Measurements from ENCODE around the gene C5orf58.

DNA sequence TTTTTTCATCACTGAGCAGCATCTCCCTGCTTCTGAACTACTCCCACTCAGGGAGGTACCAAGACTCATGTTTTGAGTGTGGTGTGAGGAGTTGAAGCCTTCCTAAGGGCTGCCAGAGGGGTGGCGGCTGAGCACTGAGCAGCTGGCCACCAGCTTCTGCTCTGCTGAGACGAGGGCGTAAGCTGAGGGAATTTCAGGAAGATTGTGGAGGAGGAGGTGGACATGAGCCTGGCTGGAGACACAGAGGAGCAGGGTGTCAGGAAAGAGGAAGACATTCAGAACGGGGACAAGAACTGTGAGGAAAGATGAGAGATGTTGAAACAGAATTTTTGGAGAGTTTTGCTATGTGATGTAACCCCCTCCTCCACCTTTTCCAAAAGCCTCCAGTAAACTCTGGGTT is 57.0 kb downstream of the C5orf58 start:
- TF ChIP-seq, protein P1, sequence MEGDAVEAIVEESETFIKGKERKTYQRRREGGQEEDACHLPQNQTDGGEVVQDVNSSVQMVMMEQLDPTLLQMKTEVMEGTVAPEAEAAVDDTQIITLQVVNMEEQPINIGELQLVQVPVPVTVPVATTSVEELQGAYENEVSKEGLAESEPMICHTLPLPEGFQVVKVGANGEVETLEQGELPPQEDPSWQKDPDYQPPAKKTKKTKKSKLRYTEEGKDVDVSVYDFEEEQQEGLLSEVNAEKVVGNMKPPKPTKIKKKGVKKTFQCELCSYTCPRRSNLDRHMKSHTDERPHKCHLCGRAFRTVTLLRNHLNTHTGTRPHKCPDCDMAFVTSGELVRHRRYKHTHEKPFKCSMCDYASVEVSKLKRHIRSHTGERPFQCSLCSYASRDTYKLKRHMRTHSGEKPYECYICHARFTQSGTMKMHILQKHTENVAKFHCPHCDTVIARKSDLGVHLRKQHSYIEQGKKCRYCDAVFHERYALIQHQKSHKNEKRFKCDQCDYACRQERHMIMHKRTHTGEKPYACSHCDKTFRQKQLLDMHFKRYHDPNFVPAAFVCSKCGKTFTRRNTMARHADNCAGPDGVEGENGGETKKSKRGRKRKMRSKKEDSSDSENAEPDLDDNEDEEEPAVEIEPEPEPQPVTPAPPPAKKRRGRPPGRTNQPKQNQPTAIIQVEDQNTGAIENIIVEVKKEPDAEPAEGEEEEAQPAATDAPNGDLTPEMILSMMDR (optimal IDR thresholded peaks at IDR 0.05 in 1 of 3, IDR thresholded peaks at IDR 0.05 in 1 of 3, conservative IDR thresholded peaks at IDR 0.05 in 1 of 3; ENCODE audit: extremely low read depth in 1 of 3, insufficient read depth in 2 of 3, low read length in 3 of 3), result no peak
- TF ChIP-seq EZH2 (IDR thresholded peaks at IDR 0.05; ENCODE audit: low read length), result no peak

Data from keratinocyte (primary cell).